Measurements from ENCODE around the gene DLG2. TPM values are rescaled to one million over a fixed set of nuclear protein-coding genes. Genes with fewer than 3 reads are reported as not detected.
"Not testable (repeated sequence)": the region's sequence is repeated elsewhere in the genome, so short reads cannot be mapped to it uniquely, and the experiment has no call there.

Gene DLG2
- total and polyA plus RNA-seq, 11 donors: 2.4 to 13.9 (median 7.1) TPM

GRCh38 chr11:83441171-83441570, 2186.0 kb downstream of the DLG2 start:
- WGBS, 4 donors: 69 to 74% (median 71%) methylated on average over 4 of the region's 4 CpGs
- H3K4me1 ChIP-seq: no peaks in the 10 kb centered on the region
- no peaks in the 10 kb centered on the region for H3K9me3 ChIP-seq
- no peak overlapping the region for H3K4me3 ChIP-seq
- H3K36me3 ChIP-seq: no peaks in the 10 kb centered on the region
- no peak for DNase-seq
- H3K27ac ChIP-seq: no peak overlapping the region
- intact Hi-C loops (cut with DNase I): no loop called here
- H3K27me3 ChIP-seq: no peaks in the 10 kb centered on the region
- ATAC-seq: no peak
- no peak for TF ChIP-seq CTCF (IDR thresholded peaks at IDR 0.05)
- TF ChIP-seq POLR2A (IDR thresholded peaks at IDR 0.05): no peak

GRCh38 chr11:83438438-83438837, 2188.7 kb downstream of the DLG2 start:
- WGBS, 4 donors: 38 to 77% (median 60%) methylated on average over 2 of the region's 2 CpGs
- H3K4me3 ChIP-seq: no peak overlapping the region
- no peak overlapping the region for H3K27ac ChIP-seq
- DNase-seq: no peak
- no peaks in the 10 kb centered on the region for H3K9me3 ChIP-seq
- no peaks in the 10 kb centered on the region for H3K4me1 ChIP-seq
- no peak for ATAC-seq
- intact Hi-C loops (cut with DNase I): no loop called here
- no peaks in the 10 kb centered on the region for H3K27me3 ChIP-seq
- TF ChIP-seq CTCF (IDR thresholded peaks at IDR 0.05) (no peak), POLR2A (IDR thresholded peaks at IDR 0.05) (no peak)
- no peaks in the 10 kb centered on the region for H3K36me3 ChIP-seq

- H3K9me3 ChIP-seq: no peaks in the 10 kb centered on the region
- no peak overlapping the region for H3K27ac ChIP-seq
- no peak overlapping the region for H3K4me3 ChIP-seq
- no peaks in the 10 kb centered on the region for H3K4me1 ChIP-seq
- WGBS, 4 donors: 72 to 84% (median 76%) methylated on average over 4 of the region's 4 CpGs
- no peak for TF ChIP-seq POLR2A (IDR thresholded peaks at IDR 0.05)
- TF ChIP-seq CTCF (IDR thresholded peaks at IDR 0.05): no peak
- no peaks in the 10 kb centered on the region for H3K36me3 ChIP-seq
- ATAC-seq: no peak
- DNase-seq: no peak
- intact Hi-C loops (cut with DNase I): no loop called here
- H3K27me3 ChIP-seq: no peaks in the 10 kb centered on the region
Measured at GRCh38 chr11:83437939-83438338, 2189.2 kb downstream of the DLG2 start.

- intact Hi-C loops (cut with DNase I): no loop called here
- ATAC-seq: no peak
- Histone ChIP-seq H3K36me3 (no peaks in the 10 kb centered on the region), H3K9me3 (no peaks in the 10 kb centered on the region), H3K4me3 (no peak overlapping the region), H3K27me3 (no peaks in the 10 kb centered on the region), H3K4me1 (no peaks in the 10 kb centered on the region), H3K27ac (no peak overlapping the region)
- no peak for TF ChIP-seq POLR2A (IDR thresholded peaks at IDR 0.05)
- no peak for TF ChIP-seq CTCF (IDR thresholded peaks at IDR 0.05)
- no peak for DNase-seq
- 88 to 93% (median 90%) methylated on average over 3 of the region's 3 CpGs for WGBS, 4 donors
Measured at GRCh38 chr11:83436855-83437254, 2190.3 kb downstream of the DLG2 start.

- WGBS, 4 donors: 69 to 80% (median 74%) methylated on average over 5 to 6 of the region's 6 CpGs
- DNase-seq; H3K27me3 ChIP-seq; H3K9me3 ChIP-seq; intact Hi-C loops (cut with DNase I); H3K36me3 ChIP-seq; H3K4me1 ChIP-seq; ATAC-seq; H3K27ac ChIP-seq; H3K4me3 ChIP-seq: not testable (repeated sequence)
Measured at GRCh38 chr11:83434812-83435211, 2192.3 kb downstream of the DLG2 start.
